ENCODE data around the gene DALRD3. TPM values are rescaled to one million over a fixed set of nuclear protein-coding genes. Genes with fewer than 3 reads are reported as not detected.
A peak's percentile ranks its signal among the peaks of the same experiment; 100 is the strongest.

Gene DALRD3
- total RNA-seq, 1 donor from 2014 or later, result 32.9 TPM

DNA sequence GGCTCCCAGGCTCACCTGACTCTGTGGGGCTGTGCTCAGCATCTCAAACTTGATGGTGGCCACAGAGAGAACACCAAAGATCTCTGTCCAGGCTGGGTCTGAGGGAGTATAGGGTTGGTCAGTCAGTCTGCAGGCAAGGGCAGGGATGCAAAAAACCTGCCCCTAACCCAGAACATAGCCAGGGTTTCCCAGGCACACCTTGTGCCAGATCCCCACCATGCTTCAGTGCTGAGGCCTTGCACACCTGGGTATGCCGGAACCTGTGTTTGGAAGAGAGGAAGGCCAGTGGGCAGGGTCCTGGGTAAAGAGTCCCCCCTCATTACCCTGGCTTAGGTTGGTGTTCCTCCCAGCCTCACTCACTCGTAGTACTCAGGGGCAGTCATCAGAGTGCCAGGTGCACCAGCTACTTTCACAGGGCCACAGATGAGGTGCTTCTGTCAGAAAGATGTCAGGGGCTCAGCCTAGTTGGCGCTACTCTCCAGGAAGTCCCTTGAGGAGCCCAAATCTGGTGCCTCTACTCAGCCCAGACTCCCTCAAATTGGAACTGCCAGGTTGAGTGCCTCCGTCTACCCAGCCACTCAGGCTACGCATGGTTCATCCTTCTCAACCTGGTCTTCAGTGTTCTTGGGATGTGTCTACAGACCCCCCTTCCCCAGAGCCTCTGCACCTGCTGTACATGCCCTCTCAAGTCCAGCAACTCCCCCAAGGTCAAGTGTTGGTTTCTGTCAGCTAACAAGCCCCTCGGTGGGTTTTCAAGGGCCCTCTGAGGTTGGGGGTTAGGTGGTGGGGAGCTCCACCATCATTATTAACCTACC, 1.8 kb downstream of the DALRD3 start:
- Histone ChIP-seq H3K9me3 (ENCODE audit: low read depth) (no peaks in the 10 kb centered on the region), H3K79me2 (ENCODE audit: low read depth) (peaks cover 43% of the 10 kb centered on the region), H3K36me3 (no peaks in the 10 kb centered on the region), H3K4me3 (peak overlapping the region; percentile 79), H3K27me3 (no peaks in the 10 kb centered on the region), H3F3A (ENCODE audit: low read depth) (peaks cover 53% of the 10 kb centered on the region), H3K9ac (no peak overlapping the region), H2AFZ (replicated peaks) (no peak overlapping the region), H3K4me1 (peaks cover 8% of the 10 kb centered on the region), H3K4me2 (no peak overlapping the region), H4K20me1 (ENCODE audit: low read depth) (peaks cover 62% of the 10 kb centered on the region), H3K27ac (no peak overlapping the region)
- H3K36me3 Mint-ChIP-seq, result peaks cover 21% of the 10 kb centered on the region
- no peak overlapping the region for H3K27ac Mint-ChIP-seq
- peaks cover 19% of the 10 kb centered on the region for H3K4me1 Mint-ChIP-seq
- H3K9me3 Mint-ChIP-seq, result no peaks in the 10 kb centered on the region
- no peak for DNase-seq (ENCODE audit: low spot score)
- peaks cover 5% of the 10 kb centered on the region for H3K27me3 Mint-ChIP-seq (ENCODE audit: insufficient read depth, low read depth)
- peak overlapping the region; percentile 97 for H3K4me3 Mint-ChIP-seq
- TF ChIP-seq EZH2phosphoT487 (IDR thresholded peaks at IDR 0.05), result no peak
- TF ChIP-seq, protein P1, sequence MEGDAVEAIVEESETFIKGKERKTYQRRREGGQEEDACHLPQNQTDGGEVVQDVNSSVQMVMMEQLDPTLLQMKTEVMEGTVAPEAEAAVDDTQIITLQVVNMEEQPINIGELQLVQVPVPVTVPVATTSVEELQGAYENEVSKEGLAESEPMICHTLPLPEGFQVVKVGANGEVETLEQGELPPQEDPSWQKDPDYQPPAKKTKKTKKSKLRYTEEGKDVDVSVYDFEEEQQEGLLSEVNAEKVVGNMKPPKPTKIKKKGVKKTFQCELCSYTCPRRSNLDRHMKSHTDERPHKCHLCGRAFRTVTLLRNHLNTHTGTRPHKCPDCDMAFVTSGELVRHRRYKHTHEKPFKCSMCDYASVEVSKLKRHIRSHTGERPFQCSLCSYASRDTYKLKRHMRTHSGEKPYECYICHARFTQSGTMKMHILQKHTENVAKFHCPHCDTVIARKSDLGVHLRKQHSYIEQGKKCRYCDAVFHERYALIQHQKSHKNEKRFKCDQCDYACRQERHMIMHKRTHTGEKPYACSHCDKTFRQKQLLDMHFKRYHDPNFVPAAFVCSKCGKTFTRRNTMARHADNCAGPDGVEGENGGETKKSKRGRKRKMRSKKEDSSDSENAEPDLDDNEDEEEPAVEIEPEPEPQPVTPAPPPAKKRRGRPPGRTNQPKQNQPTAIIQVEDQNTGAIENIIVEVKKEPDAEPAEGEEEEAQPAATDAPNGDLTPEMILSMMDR (IDR thresholded peaks at IDR 0.05), result no peak
- no peak for TF ChIP-seq EZH2 (IDR thresholded peaks at IDR 0.05)

DNA sequence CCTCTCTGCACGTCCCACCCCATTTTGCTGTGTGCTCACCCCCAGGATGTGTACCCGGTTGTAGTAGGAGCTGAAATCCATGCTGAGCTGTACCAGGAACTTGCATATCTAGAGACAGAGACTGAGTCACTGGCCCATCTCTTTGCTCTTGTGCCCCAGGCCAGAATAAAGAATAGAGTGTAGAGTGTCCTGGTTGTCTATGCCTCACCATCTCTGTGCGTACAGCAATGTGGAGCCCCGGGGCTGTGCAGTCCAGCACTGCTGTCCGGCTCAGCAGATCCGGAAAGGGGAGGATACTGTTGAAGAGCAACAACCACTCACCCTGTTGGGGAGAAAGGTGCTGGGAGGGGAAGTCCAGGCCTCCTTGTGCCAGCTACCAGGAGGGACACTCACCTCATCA, 2.6 kb downstream of the DALRD3 start:
- H3K9me3 Mint-ChIP-seq, result no peaks in the 10 kb centered on the region
- no peaks in the 10 kb centered on the region for H3K9me3 ChIP-seq (ENCODE audit: low read depth)
- no peak overlapping the region for H3K4me3 ChIP-seq
- no peaks in the 10 kb centered on the region for H3K27me3 ChIP-seq
- peaks cover 6% of the 10 kb centered on the region for H3K27me3 Mint-ChIP-seq (ENCODE audit: insufficient read depth, low read depth)
- no peak overlapping the region for H3K27ac Mint-ChIP-seq
- no peak overlapping the region for H3K4me2 ChIP-seq
- no peaks in the 10 kb centered on the region for H3K36me3 ChIP-seq
- peaks cover 55% of the 10 kb centered on the region for H3F3A ChIP-seq (ENCODE audit: low read depth)
- H3K4me1 ChIP-seq, result peaks cover 8% of the 10 kb centered on the region
- peaks cover 48% of the 10 kb centered on the region for H3K79me2 ChIP-seq (ENCODE audit: low read depth)
- DNase-seq (ENCODE audit: low spot score), result no peak
- no peak overlapping the region for H2AFZ ChIP-seq (replicated peaks)
- peak overlapping the region; percentile 74 for H3K4me3 Mint-ChIP-seq
- no peak overlapping the region for H3K9ac ChIP-seq
- peaks cover 21% of the 10 kb centered on the region for H3K36me3 Mint-ChIP-seq
- H3K27ac ChIP-seq, result no peak overlapping the region
- TF ChIP-seq EZH2 (IDR thresholded peaks at IDR 0.05), result no peak
- no peak for TF ChIP-seq EZH2phosphoT487 (IDR thresholded peaks at IDR 0.05)
- TF ChIP-seq, protein P1 (IDR thresholded peaks at IDR 0.05), result no peak
- H4K20me1 ChIP-seq (ENCODE audit: low read depth), result peaks cover 70% of the 10 kb centered on the region
- peaks cover 19% of the 10 kb centered on the region for H3K4me1 Mint-ChIP-seq

- Mint-ChIP-seq H3K36me3 (peaks cover 21% of the 10 kb centered on the region), H3K4me3 (peak overlapping the region; percentile 9), H3K4me1 (peaks cover 16% of the 10 kb centered on the region), H3K9me3 (no peaks in the 10 kb centered on the region), H3K27ac (no peak overlapping the region), H3K27me3 (ENCODE audit: insufficient read depth, low read depth) (peaks cover 5% of the 10 kb centered on the region)
- H3K9me3 ChIP-seq (ENCODE audit: low read depth), result no peaks in the 10 kb centered on the region
- no peaks in the 10 kb centered on the region for H3K27me3 ChIP-seq
- no peak overlapping the region for H3K4me3 ChIP-seq
- TF ChIP-seq, protein P1 (IDR thresholded peaks at IDR 0.05), result no peak
- TF ChIP-seq EZH2 (IDR thresholded peaks at IDR 0.05), result no peak
- TF ChIP-seq EZH2phosphoT487 (IDR thresholded peaks at IDR 0.05), result no peak
- H2AFZ ChIP-seq (replicated peaks), result no peak overlapping the region
- H3K4me1 ChIP-seq, result peaks cover 6% of the 10 kb centered on the region
- peaks cover 75% of the 10 kb centered on the region for H4K20me1 ChIP-seq (ENCODE audit: low read depth)
- no peak for DNase-seq (ENCODE audit: low spot score)
- no peak overlapping the region for H3K4me2 ChIP-seq
- H3F3A ChIP-seq (ENCODE audit: low read depth), result peaks cover 52% of the 10 kb centered on the region
- peaks cover 48% of the 10 kb centered on the region for H3K79me2 ChIP-seq (ENCODE audit: low read depth)
- H3K9ac ChIP-seq, result no peak overlapping the region
- no peak overlapping the region for H3K27ac ChIP-seq
- H3K36me3 ChIP-seq, result no peaks in the 10 kb centered on the region
Measured at GRCh38 chr3:49015072-49015471, 3.3 kb downstream of the DALRD3 start.
